MCF 10A (cell line): ENCODE results near the gene DZIP3. TPM values are rescaled to one million over a fixed set of nuclear protein-coding genes. Genes with fewer than 3 reads are reported as not detected.
"Not testable (repeated sequence)": the region's sequence is repeated elsewhere in the genome, so short reads cannot be mapped to it uniquely, and the experiment has no call there.

Experiments used
- BruUV-seq: library from RNA; stranded (reverse); fragments of 400-500 nt; replicated peaks from 2 replicates; lab custom pipeline; 2021; lab: Mats Ljungman, UMichigan
- CTCF ChIA-PET: fragments of 300-600 bp; sonication (Branson Sonifier 250); formaldehyde crosslinking; extraction: SDS; loops from one replicate; lab custom pipeline; 2021; ENCODE audit warnings: antibody characterized with exemption, inconsistent platforms; lab: Yijun Ruan, JAX
- POLR2A ChIA-PET: fragments of 300-600, 350-650 bp; sonication (Branson Sonifier 250); formaldehyde crosslinking; extraction: SDS; loops from one replicate; lab custom pipeline; 2020; ENCODE audit warnings: antibody characterized with exemption, inconsistent platforms; lab: Yijun Ruan, JAX
- DNase-seq: peaks from one replicate; pipeline ENCODE4 v3.0.0-alpha.2; 2018; ENCODE audit not compliant: unreplicated experiment
- H3K27ac Mint-ChIP-seq: one replicate; pipeline ENCODE4 v1.8.0; 2022; ENCODE audit warnings: mild to moderate bottlenecking, low read depth, mixed read lengths; ENCODE audit not compliant: unreplicated experiment
- H3K27me3 Mint-ChIP-seq: one replicate; pipeline ENCODE4 v1.8.0; 2022; ENCODE audit warnings: mixed read lengths; ENCODE audit not compliant: insufficient read depth, unreplicated experiment
- H3K36me3 Mint-ChIP-seq: one replicate; pipeline ENCODE4 v1.8.0; 2022; ENCODE audit warnings: mild to moderate bottlenecking, moderate library complexity, mixed read lengths; ENCODE audit not compliant: insufficient read depth, unreplicated experiment
- H3K4me1 Mint-ChIP-seq: one replicate; pipeline ENCODE4 v1.8.0; 2022; ENCODE audit warnings: mixed read lengths; ENCODE audit not compliant: insufficient read depth, unreplicated experiment
- H3K4me3 Mint-ChIP-seq: one replicate; pipeline ENCODE4 v1.8.0; 2022; ENCODE audit warnings: mild to moderate bottlenecking, moderate library complexity, mixed read lengths; ENCODE audit not compliant: unreplicated experiment
- H3K9me3 Mint-ChIP-seq: one replicate; pipeline ENCODE4 v1.8.0; 2022; ENCODE audit warnings: mixed read lengths; ENCODE audit not compliant: unreplicated experiment
- intact Hi-C: fragments of 100-400 bp; cut with micrococcal nuclease; formaldehyde crosslinking; loops from 2 replicates; pipeline ENCODE4 v1.14.1; 2022
- total RNA-seq: library from RNA; stranded (reverse); gene quantifications from 2 replicates; pipeline ENCODE4 v1.2.3, GENCODE V29; 2022
- TF ChIP-seq, protein P1 (sequence below): fragments of 200-600 bp; IDR thresholded peaks from one replicate; pipeline ENCODE4 v1.8.0; 2022; ENCODE audit warnings: antibody characterized with exemption, mild to moderate bottlenecking; ENCODE audit not compliant: unreplicated experiment

The DZIP3 gene
- total RNA-seq, 1 experiment from 2014 or later: 10.1 TPM

- H3K27ac Mint-ChIP-seq: no peak overlapping the region
- intact Hi-C loops: no loop called here
- TF ChIP-seq, protein P1, sequence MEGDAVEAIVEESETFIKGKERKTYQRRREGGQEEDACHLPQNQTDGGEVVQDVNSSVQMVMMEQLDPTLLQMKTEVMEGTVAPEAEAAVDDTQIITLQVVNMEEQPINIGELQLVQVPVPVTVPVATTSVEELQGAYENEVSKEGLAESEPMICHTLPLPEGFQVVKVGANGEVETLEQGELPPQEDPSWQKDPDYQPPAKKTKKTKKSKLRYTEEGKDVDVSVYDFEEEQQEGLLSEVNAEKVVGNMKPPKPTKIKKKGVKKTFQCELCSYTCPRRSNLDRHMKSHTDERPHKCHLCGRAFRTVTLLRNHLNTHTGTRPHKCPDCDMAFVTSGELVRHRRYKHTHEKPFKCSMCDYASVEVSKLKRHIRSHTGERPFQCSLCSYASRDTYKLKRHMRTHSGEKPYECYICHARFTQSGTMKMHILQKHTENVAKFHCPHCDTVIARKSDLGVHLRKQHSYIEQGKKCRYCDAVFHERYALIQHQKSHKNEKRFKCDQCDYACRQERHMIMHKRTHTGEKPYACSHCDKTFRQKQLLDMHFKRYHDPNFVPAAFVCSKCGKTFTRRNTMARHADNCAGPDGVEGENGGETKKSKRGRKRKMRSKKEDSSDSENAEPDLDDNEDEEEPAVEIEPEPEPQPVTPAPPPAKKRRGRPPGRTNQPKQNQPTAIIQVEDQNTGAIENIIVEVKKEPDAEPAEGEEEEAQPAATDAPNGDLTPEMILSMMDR: no peak
- H3K4me3 Mint-ChIP-seq: no peak overlapping the region
- no TSS peak for BruUV-seq
- H3K4me1 Mint-ChIP-seq: no peaks in the 10 kb centered on the region
- H3K36me3 Mint-ChIP-seq: no peaks in the 10 kb centered on the region
- ChIA-PET POLR2A (no interaction called here), CTCF (no interaction called here)
- DNase-seq: no peak
- H3K27me3 Mint-ChIP-seq: no peaks in the 10 kb centered on the region
- H3K9me3 Mint-ChIP-seq: no peaks in the 10 kb centered on the region
These were observed 53.0 kb downstream of the DZIP3 start for GRCh38 chr3:108642526-108642925.

GRCh38 chr3:108645364-108645763 lies 55.8 kb downstream of the DZIP3 start:
- TF ChIP-seq, protein P1: no peak
- intact Hi-C loops: no loop called here
- ChIA-PET CTCF (interaction anchor here (0.7 kb wide), 1 partner anchor 17 kb away, joined by 3 read pairs; no protein-coding TSS in a partner anchor), POLR2A (no interaction called here)
- Mint-ChIP-seq H3K36me3 (no peaks in the 10 kb centered on the region), H3K4me1 (no peaks in the 10 kb centered on the region), H3K9me3 (no peaks in the 10 kb centered on the region), H3K27ac (no peak overlapping the region), H3K27me3 (no peaks in the 10 kb centered on the region), H3K4me3 (no peak overlapping the region)
- BruUV-seq: no TSS peak
- DNase-seq: no peak

GRCh38 chr3:108655664-108656063 lies 66.1 kb downstream of the DZIP3 start:
- DNase-seq, H3K4me1 Mint-ChIP-seq, H3K27me3 Mint-ChIP-seq, H3K4me3 Mint-ChIP-seq, POLR2A ChIA-PET, H3K27ac Mint-ChIP-seq, intact Hi-C loops, BruUV-seq, H3K9me3 Mint-ChIP-seq, H3K36me3 Mint-ChIP-seq: not testable (repeated sequence)
- CTCF ChIA-PET: interaction anchor here (0.6 to 1.3 kb wide), 3 partner anchors 164 to 260 kb away, joined by 3 to 9 read pairs (median 6); no protein-coding TSS in a partner anchor

GRCh38 chr3:108661699-108662098 lies 72.2 kb downstream of the DZIP3 start:
- Mint-ChIP-seq H3K27me3 (no peaks in the 10 kb centered on the region), H3K4me3 (no peak overlapping the region), H3K4me1 (no peaks in the 10 kb centered on the region), H3K27ac (no peak overlapping the region), H3K36me3 (no peaks in the 10 kb centered on the region), H3K9me3 (peaks cover 4% of the 10 kb centered on the region)
- intact Hi-C loops: loop anchor here (1.0 to 5.0 kb wide), 4 partner anchors 157 to 1071 kb away; no protein-coding TSS in a partner anchor
- POLR2A ChIA-PET: interaction anchor here (0.7 kb wide), 2 partner anchors 15 to 254 kb away, joined by 3 to 4 read pairs; no protein-coding TSS in a partner anchor
- TF ChIP-seq, protein P1: no peak
- CTCF ChIA-PET: interaction anchor here (1.0 to 6.9 kb wide), 6 partner anchors 11 to 410 kb away, joined by 3 to 110 read pairs (median 4); no protein-coding TSS in a partner anchor
- BruUV-seq: no TSS peak
- peak; percentile 0 for DNase-seq
